Measurements from ENCODE around the gene ANGEL1.

Gene ANGEL1

DNA sequence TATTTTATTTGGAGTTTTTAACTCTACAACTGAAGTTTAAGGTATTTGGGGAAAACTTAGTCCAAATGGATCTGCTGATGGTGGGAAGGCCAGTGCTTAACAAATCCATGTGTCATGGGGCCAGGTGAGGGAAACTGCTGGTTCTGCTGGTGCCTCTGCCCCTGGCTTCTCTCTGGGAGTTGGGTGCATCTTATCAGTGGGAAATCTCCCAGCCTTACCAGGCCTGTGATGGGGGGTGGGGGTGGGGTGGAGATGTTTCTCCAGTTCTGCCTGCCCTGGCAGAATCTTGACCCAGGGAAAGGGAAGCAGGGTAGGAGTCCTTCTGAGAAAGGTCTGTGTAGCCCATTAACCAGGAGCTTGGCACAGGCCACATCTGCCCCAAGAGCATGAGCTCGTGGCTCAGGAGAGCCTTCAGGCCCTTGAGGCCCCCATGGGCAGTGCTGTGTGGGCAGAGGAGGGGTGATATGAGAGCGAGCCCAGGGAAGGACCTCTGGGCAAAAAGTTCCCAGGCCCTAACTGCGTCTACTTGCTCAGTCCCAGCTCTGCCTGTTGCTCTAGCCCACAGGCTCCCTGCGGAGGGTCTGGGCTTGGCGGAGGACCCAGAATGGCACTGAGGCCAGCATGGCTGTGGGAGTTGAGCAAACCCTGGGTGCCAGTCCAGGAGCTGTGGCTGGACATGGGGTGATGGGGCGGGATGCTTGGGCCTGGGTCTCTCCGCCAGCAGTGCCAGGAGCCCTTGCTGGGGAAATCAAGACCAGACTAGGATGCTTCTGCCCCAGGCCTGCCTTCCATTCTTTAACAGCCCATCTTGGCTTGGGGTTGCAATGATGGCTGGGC lies 33.2 kb downstream of the ANGEL1 start:
- Histone ChIP-seq H3K9me2 (replicated peaks; ENCODE audit: insufficient read depth, low read length) (no peaks in the 10 kb centered on the region), H3K9ac (ENCODE audit: low read length) (no peak overlapping the region), H2AFZ (ENCODE audit: low read depth, low read length, severe bottlenecking) (no peak overlapping the region), H3K27me3 (ENCODE audit: low read length) (no peaks in the 10 kb centered on the region), H3K79me2 (ENCODE audit: insufficient read depth, low read length) (no peaks in the 10 kb centered on the region), H4K20me1 (ENCODE audit: low read depth, low read length) (no peaks in the 10 kb centered on the region), H3K36me3 (ENCODE audit: low read length) (no peaks in the 10 kb centered on the region), H3K9me3 (ENCODE audit: insufficient read depth, low read length) (no peaks in the 10 kb centered on the region), H3F3A (ENCODE audit: insufficient read depth) (no peaks in the 10 kb centered on the region), H3K4me2 (ENCODE audit: low read depth, low read length, poor library complexity, severe bottlenecking) (no peak overlapping the region), H3K27ac (ENCODE audit: low read depth, low read length) (no peak overlapping the region), H3K4me3 (ENCODE audit: insufficient read depth, low read length, poor library complexity, severe bottlenecking) (no peak overlapping the region)
- TF ChIP-seq EZH2phosphoT487 (conservative IDR thresholded peaks at IDR 0.05; ENCODE audit: low read length): no peak
- TF ChIP-seq, protein P1, sequence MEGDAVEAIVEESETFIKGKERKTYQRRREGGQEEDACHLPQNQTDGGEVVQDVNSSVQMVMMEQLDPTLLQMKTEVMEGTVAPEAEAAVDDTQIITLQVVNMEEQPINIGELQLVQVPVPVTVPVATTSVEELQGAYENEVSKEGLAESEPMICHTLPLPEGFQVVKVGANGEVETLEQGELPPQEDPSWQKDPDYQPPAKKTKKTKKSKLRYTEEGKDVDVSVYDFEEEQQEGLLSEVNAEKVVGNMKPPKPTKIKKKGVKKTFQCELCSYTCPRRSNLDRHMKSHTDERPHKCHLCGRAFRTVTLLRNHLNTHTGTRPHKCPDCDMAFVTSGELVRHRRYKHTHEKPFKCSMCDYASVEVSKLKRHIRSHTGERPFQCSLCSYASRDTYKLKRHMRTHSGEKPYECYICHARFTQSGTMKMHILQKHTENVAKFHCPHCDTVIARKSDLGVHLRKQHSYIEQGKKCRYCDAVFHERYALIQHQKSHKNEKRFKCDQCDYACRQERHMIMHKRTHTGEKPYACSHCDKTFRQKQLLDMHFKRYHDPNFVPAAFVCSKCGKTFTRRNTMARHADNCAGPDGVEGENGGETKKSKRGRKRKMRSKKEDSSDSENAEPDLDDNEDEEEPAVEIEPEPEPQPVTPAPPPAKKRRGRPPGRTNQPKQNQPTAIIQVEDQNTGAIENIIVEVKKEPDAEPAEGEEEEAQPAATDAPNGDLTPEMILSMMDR (IDR thresholded peaks at IDR 0.05; ENCODE audit: insufficient read depth, low read length, poor library complexity, severe bottlenecking): no peak

DNA sequence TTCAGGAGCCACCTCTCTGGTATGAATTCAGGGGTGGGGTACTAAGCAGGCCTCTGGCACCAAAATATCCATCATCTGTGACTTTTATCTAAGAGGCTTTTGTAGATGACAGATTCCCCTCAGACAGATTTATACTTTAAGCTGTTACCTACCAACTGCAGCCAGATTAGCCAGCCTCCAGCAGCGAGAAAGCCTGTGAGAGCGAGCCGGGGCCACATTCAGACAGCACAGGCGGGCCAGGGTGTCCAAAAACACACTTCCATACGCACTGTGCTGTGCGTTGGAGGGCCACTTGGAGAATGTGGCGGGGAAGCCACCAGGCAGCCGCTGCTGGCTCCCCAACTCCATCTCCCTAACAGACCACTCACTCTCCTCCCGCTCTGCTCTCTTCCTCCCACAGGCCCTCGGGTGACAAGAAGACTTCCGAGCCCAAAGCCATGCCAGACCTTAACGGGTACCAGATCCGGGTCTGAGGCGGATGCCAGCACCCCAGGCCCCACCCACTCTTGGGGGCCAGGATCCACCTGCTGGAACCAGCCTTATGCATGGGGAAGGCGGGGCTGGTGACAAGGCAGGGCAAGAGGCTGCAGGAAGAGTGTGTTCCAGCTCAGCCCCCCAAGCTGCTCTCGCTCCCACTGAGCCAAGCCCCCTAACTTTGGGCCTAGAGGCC lies 34.0 kb downstream of the ANGEL1 start:
- no peak overlapping the region for H3K4me3 ChIP-seq (ENCODE audit: insufficient read depth, low read length, poor library complexity, severe bottlenecking)
- no peak overlapping the region for H3K4me2 ChIP-seq (ENCODE audit: low read depth, low read length, poor library complexity, severe bottlenecking)
- H3K27ac ChIP-seq (ENCODE audit: low read depth, low read length): no peak overlapping the region
- H3K9me3 ChIP-seq (ENCODE audit: insufficient read depth, low read length): no peaks in the 10 kb centered on the region
- H3K79me2 ChIP-seq (ENCODE audit: insufficient read depth, low read length): no peaks in the 10 kb centered on the region
- no peaks in the 10 kb centered on the region for H4K20me1 ChIP-seq (ENCODE audit: low read depth, low read length)
- H3F3A ChIP-seq (ENCODE audit: insufficient read depth): no peaks in the 10 kb centered on the region
- no peak for TF ChIP-seq EZH2phosphoT487 (conservative IDR thresholded peaks at IDR 0.05; ENCODE audit: low read length)
- TF ChIP-seq, protein P1 (IDR thresholded peaks at IDR 0.05; ENCODE audit: insufficient read depth, low read length, poor library complexity, severe bottlenecking): no peak
- no peak overlapping the region for H3K9ac ChIP-seq (ENCODE audit: low read length)
- H3K9me2 ChIP-seq (replicated peaks; ENCODE audit: insufficient read depth, low read length): no peaks in the 10 kb centered on the region
- no peaks in the 10 kb centered on the region for H3K36me3 ChIP-seq (ENCODE audit: low read length)
- H2AFZ ChIP-seq (ENCODE audit: low read depth, low read length, severe bottlenecking): no peak overlapping the region
- H3K27me3 ChIP-seq (ENCODE audit: low read length): no peaks in the 10 kb centered on the region

DNA sequence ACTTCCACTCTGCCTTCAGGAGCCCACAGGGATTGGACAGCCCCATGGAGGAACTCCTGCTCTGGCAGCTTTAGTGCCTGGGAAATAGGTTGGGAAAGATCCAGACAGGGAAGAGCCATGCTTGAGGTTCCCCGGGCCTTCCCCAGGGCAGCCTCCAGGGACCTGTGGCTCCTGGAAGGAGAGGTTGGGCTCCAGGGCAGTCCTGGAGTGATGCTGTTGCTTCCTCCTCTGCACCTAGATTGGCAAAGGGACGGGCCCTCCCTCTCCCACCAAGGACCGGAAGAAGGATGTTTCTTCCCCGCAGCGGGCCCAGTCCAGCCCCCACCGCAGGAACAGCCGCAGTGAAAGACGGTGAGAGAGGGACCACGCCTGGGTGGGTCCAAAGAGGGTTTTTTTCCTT lies 35.0 kb downstream of the ANGEL1 start:
- no peak overlapping the region for H3K4me2 ChIP-seq (ENCODE audit: low read depth, low read length, poor library complexity, severe bottlenecking)
- H3K79me2 ChIP-seq (ENCODE audit: insufficient read depth, low read length): no peaks in the 10 kb centered on the region
- no peak overlapping the region for H3K27ac ChIP-seq (ENCODE audit: low read depth, low read length)
- H3K9ac ChIP-seq (ENCODE audit: low read length): no peak overlapping the region
- H3K4me3 ChIP-seq (ENCODE audit: insufficient read depth, low read length, poor library complexity, severe bottlenecking): no peak overlapping the region
- H3F3A ChIP-seq (ENCODE audit: insufficient read depth): no peaks in the 10 kb centered on the region
- H3K27me3 ChIP-seq (ENCODE audit: low read length): no peaks in the 10 kb centered on the region
- H2AFZ ChIP-seq (ENCODE audit: low read depth, low read length, severe bottlenecking): no peak overlapping the region
- H4K20me1 ChIP-seq (ENCODE audit: low read depth, low read length): no peaks in the 10 kb centered on the region
- no peaks in the 10 kb centered on the region for H3K9me3 ChIP-seq (ENCODE audit: insufficient read depth, low read length)
- TF ChIP-seq EZH2phosphoT487 (conservative IDR thresholded peaks at IDR 0.05; ENCODE audit: low read length): no peak
- TF ChIP-seq, protein P1 (IDR thresholded peaks at IDR 0.05; ENCODE audit: insufficient read depth, low read length, poor library complexity, severe bottlenecking): no peak
- H3K9me2 ChIP-seq (replicated peaks; ENCODE audit: insufficient read depth, low read length): no peaks in the 10 kb centered on the region
- H3K36me3 ChIP-seq (ENCODE audit: low read length): no peaks in the 10 kb centered on the region
